ENCODE measurements around the gene ERVW-1.

GRCh38 chr7:92436612-92437445 lies 40.9 kb downstream of the ERVW-1 start:
- TF ChIP-seq POLR2A (IDR thresholded peaks at IDR 0.05) (no peak), EP300 (IDR thresholded peaks at IDR 0.05) (no peak), CTCF (IDR thresholded peaks at IDR 0.05) (no peak)

All from ovary (tissue), 3 donors.